Spleen (tissue), 7 donors: ENCODE results near the gene DPYSL3.

Experiments used
- CTCF ChIP-seq, 11 experiments: fragments of 200-600 bp in 7 of 11; fragments of 450-650 bp in 4 of 11; sonication (generic) in 4 of 11; IDR thresholded peaks in 8 of 11; conservative IDR thresholded peaks in 3 of 11; 1 replicate in 7 of 11; 2 replicates in 4 of 11; pipeline versions ENCODE4 v1.4.0 to v1.8.0; 2016 to 2021; ENCODE audit warnings: antibody characterized with exemption in 11 of 11, inconsistent platforms in 4 of 11, mild to moderate bottlenecking in 1 of 11
- POLR2A ChIP-seq, 3 donors: fragments of 450-650 bp; IDR thresholded peaks; one replicate each; pipeline ENCODE4 v1.5.1; 2017; ENCODE audit warnings: antibody characterized with exemption in 3 of 3, mild to moderate bottlenecking in 1 of 3
- POLR2AphosphoS5 ChIP-seq, 3 donors: sonication (generic); formaldehyde crosslinking; IDR thresholded peaks; one replicate each; pipeline ENCODE4 v1.5.1; 2017; ENCODE audit warnings: antibody characterized with exemption in 3 of 3
- donor health status: DM: no; HTN: no; CAD: no; lungs with moderate emphysema.
- donor health status: DM: no; HTN: no; CAD: no.
- donor health status: DM: no; HTN: no; CAD: no.

GRCh38 chr5:147391781-147392180, 118.1 kb downstream of the DPYSL3 start:
- TF ChIP-seq POLR2AphosphoS5 (IDR thresholded peaks at IDR 0.05) (peak in 1 of 3 donors; percentile 58), POLR2A (IDR thresholded peaks at IDR 0.05) (no peak), CTCF (IDR thresholded peaks at IDR 0.05 in 8 of 11, conservative IDR thresholded peaks at IDR 0.05 in 3 of 11) (peak in 7 of 11 experiments; percentile 13 to 47 (median 35))
